ENCODE results near the gene ASAH2.
"Not testable (repeated sequence)": the region's sequence is repeated elsewhere in the genome, so short reads cannot be mapped to it uniquely, and the experiment has no call there.

ASAH2 gene

GRCh38 chr10:50250096-50250854 lies 1.0 kb downstream of the ASAH2 start:
- no peak for DNase-seq

- DNase-seq = no peak
Observed at GRCh38 chr10:50248598-50248997, 2.7 kb downstream of the ASAH2 start.

GRCh38 chr10:50248062-50248461 lies 3.3 kb downstream of the ASAH2 start:
- no peak for DNase-seq

- no peak for DNase-seq
Observed at GRCh38 chr10:50244201-50244600, 7.1 kb downstream of the ASAH2 start.

- no peak for DNase-seq
Observed at GRCh38 chr10:50242777-50243176, 8.5 kb downstream of the ASAH2 start.

GRCh38 chr10:50241478-50241877 lies 9.8 kb downstream of the ASAH2 start:
- not testable (repeated sequence) for DNase-seq

GRCh38 chr10:50234486-50234885 lies 16.8 kb downstream of the ASAH2 start:
- DNase-seq = no peak

GRCh38 chr10:50232261-50232639 lies 19.1 kb downstream of the ASAH2 start:
- no peak for DNase-seq

GRCh38 chr10:50231515-50232260 lies 19.6 kb downstream of the ASAH2 start:
- no peak for DNase-seq

- no peak for DNase-seq
Observed at GRCh38 chr10:50229460-50229859, 21.9 kb downstream of the ASAH2 start.

GRCh38 chr10:50228672-50229071 lies 22.6 kb downstream of the ASAH2 start:
- no peak for DNase-seq

- DNase-seq = no peak
Observed at GRCh38 chr10:50226610-50227009, 24.7 kb downstream of the ASAH2 start.

GRCh38 chr10:50224330-50224952 lies 26.9 kb downstream of the ASAH2 start:
- no peak for DNase-seq

- DNase-seq = no peak
Observed at GRCh38 chr10:50222199-50222598, 29.1 kb downstream of the ASAH2 start.

GRCh38 chr10:50221470-50221869 lies 29.8 kb downstream of the ASAH2 start:
- DNase-seq = no peak

GRCh38 chr10:50219646-50220045 lies 31.7 kb downstream of the ASAH2 start:
- DNase-seq = no peak

GRCh38 chr10:50219200-50219599 lies 32.1 kb downstream of the ASAH2 start:
- DNase-seq = no peak

- no peak for DNase-seq
Observed at GRCh38 chr10:50216894-50217293, 34.4 kb downstream of the ASAH2 start.

- no peak for DNase-seq
Observed at GRCh38 chr10:50216418-50216817, 34.9 kb downstream of the ASAH2 start.

GRCh38 chr10:50211670-50212069 lies 39.6 kb downstream of the ASAH2 start:
- no peak for DNase-seq

- no peak for DNase-seq
Observed at GRCh38 chr10:50210876-50211275, 40.4 kb downstream of the ASAH2 start.
